Heart right ventricle (tissue), 16 donors: ENCODE data around the gene SLC10A3. TPM values are rescaled to one million over a fixed set of nuclear protein-coding genes. Genes with fewer than 3 reads are reported as not detected.

ENCODE experiments used
- ATAC-seq, 8 donors: fragments of 200-7000 bp; cut with Tn5 transposase; one replicate each; pipeline ENCODE4 v1.9.1; 2020; ENCODE audit warnings: mild to moderate bottlenecking in 8 of 8, moderate library complexity in 8 of 8, moderate number of reproducible peaks in 1 of 8
- DNase-seq, 2 donors: peaks; one replicate each; pipeline ENCODE4 v3.0.0-alpha.2; 2020
- H3K27ac ChIP-seq, 10 donors: fragments of 200-600 bp; sonication (generic) in 2 of 10; one replicate each; pipeline versions ENCODE4 v1.5.0 to v1.8.0; 2020 to 2022; ENCODE audit warnings: mild to moderate bottlenecking in 3 of 10
- H3K27me3 ChIP-seq, 7 donors: fragments of 200-600 bp; one replicate each; pipeline ENCODE4 v1.8.0; 2021 to 2022; ENCODE audit warnings: mild to moderate bottlenecking in 2 of 7
- H3K36me3 ChIP-seq, 9 donors: fragments of 200-600 bp; sonication (generic) in 1 of 9; one replicate each; pipeline versions ENCODE4 v1.5.0 to v1.8.0; 2020 to 2022; ENCODE audit warnings: mild to moderate bottlenecking in 2 of 9
- H3K4me1 ChIP-seq, 9 donors: fragments of 200-600 bp; sonication (generic) in 1 of 9; one replicate each; pipeline versions ENCODE4 v1.5.0 to v1.8.0; 2020 to 2022; ENCODE audit warnings: mild to moderate bottlenecking in 4 of 9
- H3K4me3 ChIP-seq, 10 donors: fragments of 200-600 bp; sonication (generic) in 2 of 10; one replicate each; pipeline versions ENCODE4 v1.5.0 to v1.8.0; 2020 to 2022; ENCODE audit warnings: mild to moderate bottlenecking in 7 of 10, moderate library complexity in 2 of 10
- H3K9me3 ChIP-seq, 11 donors: fragments of 200-600 bp in 10 of 11; sonication (generic) in 2 of 11; one replicate each; pipeline versions ENCODE4 v1.5.0 to v1.8.0; 2013 to 2022; ENCODE audit warnings: mild to moderate bottlenecking in 2 of 11, control low read depth in 1 of 11, moderate library complexity in 1 of 11
- WGBS, 2 donors: extraction: QIAGEN DNeasy Blood & Tissue Kit; methylation state at CpG; one replicate each; pipeline ENCODE4 v1.1.7; 2013; ENCODE audit warnings: inconsistent platforms in 1 of 2; 5-methylcytosine and 5-hydroxymethylcytosine counted together
- intact Hi-C, 10 donors: fragments of 100-400 bp; cut with DNase I; formaldehyde crosslinking; loops; one replicate each; pipeline versions ENCODE4 v1.11.1 to v1.14.2; 2022
- polyA plus RNA-seq, 2 donors: library from polyadenylated mRNA; stranded (reverse); fragments of 200-250 nt; gene quantifications; one replicate each; pipeline ENCODE4 v1.2.3, GENCODE V29; 2013
- total RNA-seq, 10 donors: library from RNA; stranded (reverse); fragmentation: NEBNext Ultra II Directional in 3 of 10; extraction: Animal tissue kit (Norgen Biotek cat#: 25700) in 3 of 10; gene quantifications; one replicate each; pipeline versions ENCODE4 v1.2.1 to v1.2.4, GENCODE V29; 2021 to 2023
- TF ChIP-seq, protein P1 (sequence below), 9 donors: fragments of 200-600 bp; sonication (generic) in 2 of 9; IDR thresholded peaks; one replicate each; pipeline versions ENCODE4 v1.5.0 to v1.8.0; 2021 to 2022; ENCODE audit warnings: antibody characterized with exemption in 9 of 9, mild to moderate bottlenecking in 5 of 9, moderate library complexity in 1 of 9
- donor health status: Arrhythmogenic right ventricular cardiomyopathy.
- donor health status: ischemic (EF 13 %, LVEDD 7.1; RV severe dilation, severe dysfunction).
- donor health status: healthy with polysubstance abuse.
- donor health status: DM: no; HTN: yes; CAD: no.
- donor health status: DM: no; HTN: no; CAD: no.
- donor health status: ischemic (EF 25% LVEDD 6.9; RV normal size, moderate dysfunction).
- donor health status: ischemic (EF 25% LVEDD 5.7; RV mildly dilated, moderate dysfunction).
- donor health status: healthy.
- donor health status: DM: yes; HTN: yes; CAD: no.
- donor health status: Ischemic cardiomyopathy.
- donor health status: ischemic (EF 35%, LVEDD 5.7; RV mildly dilated, moderate dysfunction).
- donor health status: nonischemic (EF 11% LVEDD 7.7; RV severe dilation, severe dysfunction).
- donor health status: DM: yes; HTN: yes; CAD: no.
- donor health status: PGD.
- donor health status: ischemic (EF 29% LVEDD 5.4; RV normal size, mild dysfunction).
- donor health status: nonischemic (EF 23%, LVEDD 6.1; RV moderate dilation, normal function).

Gene SLC10A3
- total and polyA plus RNA-seq, 12 donors = 8.7 to 38.1 (median 12.1) TPM

DNA sequence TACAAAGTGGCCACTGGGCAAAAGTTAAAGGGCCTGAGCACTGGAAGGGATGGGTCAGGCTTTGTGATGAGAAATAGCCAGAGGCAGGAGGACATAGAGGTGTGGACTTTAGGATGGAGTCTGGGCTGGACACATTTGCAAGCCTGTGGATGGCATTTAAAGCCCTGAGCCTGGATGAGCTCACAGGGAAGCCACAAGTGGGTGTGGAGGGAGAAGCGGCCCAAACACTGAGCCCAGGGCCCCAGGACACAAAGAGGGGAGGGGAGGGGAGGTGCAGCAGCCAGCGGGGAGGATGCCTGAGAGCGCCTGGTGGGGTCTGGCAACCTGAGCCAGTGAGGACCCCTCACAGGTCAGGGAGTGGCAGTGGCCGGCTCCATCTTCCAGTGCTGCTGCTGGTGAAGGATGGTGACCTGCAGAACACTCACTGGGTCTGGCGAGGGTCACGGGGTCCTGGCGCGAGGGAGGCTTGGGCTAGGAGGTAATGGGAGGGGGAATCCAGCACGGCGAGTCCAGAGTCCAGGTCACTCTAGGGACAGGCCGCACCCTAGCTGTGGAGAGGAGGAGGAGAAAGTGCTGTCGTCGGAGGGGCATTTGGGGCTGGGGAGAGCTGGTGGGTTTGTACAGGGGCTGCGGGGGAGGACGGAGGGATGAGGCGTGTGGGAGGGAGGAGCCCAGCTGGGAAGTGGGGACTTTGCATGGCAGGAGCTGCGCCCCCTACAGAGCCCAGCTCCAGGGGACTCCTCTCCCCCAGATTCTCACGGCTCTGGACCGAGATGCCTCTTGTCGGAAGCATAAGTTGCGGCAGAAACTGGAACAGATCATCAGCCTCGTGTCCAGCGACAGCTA lies 18.4 kb downstream of the SLC10A3 start:
- ATAC-seq (no peak), DNase-seq (no peak)
- peaks cover 0 to 52% (median 0%) of the 10 kb centered on the region in 9 donors for H3K36me3 ChIP-seq
- no peaks in the 10 kb centered on the region for H3K4me1 ChIP-seq
- H3K27me3 ChIP-seq = peaks cover 0 to 7% (median 0%) of the 10 kb centered on the region in 7 donors
- no peak overlapping the region for H3K4me3 ChIP-seq
- no peaks in the 10 kb centered on the region for H3K9me3 ChIP-seq
- 85 to 91% methylated on average over 18 to 23 of the region's 23 CpGs for WGBS, 2 donors
- intact Hi-C loops = no loop called here
- TF ChIP-seq, protein P1, sequence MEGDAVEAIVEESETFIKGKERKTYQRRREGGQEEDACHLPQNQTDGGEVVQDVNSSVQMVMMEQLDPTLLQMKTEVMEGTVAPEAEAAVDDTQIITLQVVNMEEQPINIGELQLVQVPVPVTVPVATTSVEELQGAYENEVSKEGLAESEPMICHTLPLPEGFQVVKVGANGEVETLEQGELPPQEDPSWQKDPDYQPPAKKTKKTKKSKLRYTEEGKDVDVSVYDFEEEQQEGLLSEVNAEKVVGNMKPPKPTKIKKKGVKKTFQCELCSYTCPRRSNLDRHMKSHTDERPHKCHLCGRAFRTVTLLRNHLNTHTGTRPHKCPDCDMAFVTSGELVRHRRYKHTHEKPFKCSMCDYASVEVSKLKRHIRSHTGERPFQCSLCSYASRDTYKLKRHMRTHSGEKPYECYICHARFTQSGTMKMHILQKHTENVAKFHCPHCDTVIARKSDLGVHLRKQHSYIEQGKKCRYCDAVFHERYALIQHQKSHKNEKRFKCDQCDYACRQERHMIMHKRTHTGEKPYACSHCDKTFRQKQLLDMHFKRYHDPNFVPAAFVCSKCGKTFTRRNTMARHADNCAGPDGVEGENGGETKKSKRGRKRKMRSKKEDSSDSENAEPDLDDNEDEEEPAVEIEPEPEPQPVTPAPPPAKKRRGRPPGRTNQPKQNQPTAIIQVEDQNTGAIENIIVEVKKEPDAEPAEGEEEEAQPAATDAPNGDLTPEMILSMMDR (IDR thresholded peaks at IDR 0.05) = no peak
- H3K27ac ChIP-seq = no peak overlapping the region

DNA sequence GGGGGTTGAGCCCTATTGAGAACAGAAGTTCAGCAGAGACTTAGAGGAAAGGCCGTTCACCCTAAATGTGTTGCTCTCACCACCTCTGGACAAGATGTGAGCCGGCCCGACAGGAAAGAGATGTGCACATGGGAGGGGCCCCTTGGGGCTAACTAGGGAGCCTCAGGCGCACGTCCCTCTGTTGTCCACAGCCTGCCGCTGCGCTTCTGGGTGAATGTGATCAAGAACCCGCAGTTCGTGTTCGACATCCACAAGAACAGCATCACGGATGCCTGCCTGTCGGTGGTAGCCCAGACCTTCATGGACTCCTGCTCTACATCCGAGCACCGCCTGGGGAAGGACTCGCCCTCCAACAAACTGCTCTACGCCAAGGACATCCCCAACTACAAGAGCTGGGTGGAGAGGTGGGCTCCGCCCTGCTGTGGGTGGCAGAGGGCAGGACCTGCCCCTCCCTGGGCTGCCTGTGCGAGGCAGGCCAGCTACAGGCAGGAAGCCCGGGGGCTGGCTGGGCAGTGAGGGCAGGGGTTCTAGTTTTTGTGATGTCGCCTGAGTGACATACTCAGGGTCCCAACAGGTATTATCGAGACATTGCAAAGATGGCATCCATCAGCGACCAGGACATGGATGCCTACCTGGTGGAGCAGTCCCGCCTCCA lies 19.4 kb downstream of the SLC10A3 start:
- intact Hi-C loops = no loop called here
- TF ChIP-seq, protein P1 (IDR thresholded peaks at IDR 0.05) = no peak

DNA sequence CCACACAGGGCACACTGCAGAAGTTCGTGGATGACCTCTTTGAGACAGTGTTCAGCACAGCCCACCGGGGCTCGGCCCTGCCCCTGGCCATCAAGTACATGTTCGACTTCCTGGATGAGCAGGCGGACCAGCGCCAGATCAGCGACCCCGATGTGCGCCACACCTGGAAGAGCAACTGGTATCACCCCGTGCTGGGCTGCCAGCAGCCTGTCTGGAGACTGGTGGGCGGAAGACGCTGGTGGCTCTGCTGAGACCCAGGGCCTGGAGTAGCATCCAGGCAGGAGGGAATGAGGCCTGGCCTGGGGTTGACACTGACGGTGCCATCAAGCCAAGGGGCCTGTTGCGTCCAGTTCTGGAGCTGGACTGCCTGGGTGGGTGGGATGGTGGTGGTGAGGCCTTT lies 20.0 kb downstream of the SLC10A3 start:
- Histone ChIP-seq H3K27ac (no peak overlapping the region), H3K9me3 (no peaks in the 10 kb centered on the region), H3K4me1 (no peaks in the 10 kb centered on the region), H3K27me3 (peaks cover 0 to under 1% (median 0%) of the 10 kb centered on the region in 7 donors), H3K36me3 (peaks cover 0 to 68% (median 0%) of the 10 kb centered on the region in 9 donors), H3K4me3 (no peak overlapping the region)
- intact Hi-C loops = no loop called here
- TF ChIP-seq, protein P1 (IDR thresholded peaks at IDR 0.05) = no peak
- DNase-seq = no peak
- WGBS, 2 donors = 92 to 93% methylated on average over 14 of the region's 14 CpGs
- ATAC-seq = no peak

More for the DNA sequence above, 19.4 kb downstream of the SLC10A3 start:
- Histone ChIP-seq H3K9me3 (no peaks in the 10 kb centered on the region), H3K27me3 (peaks cover 0 to 7% (median 0%) of the 10 kb centered on the region in 7 donors), H3K4me3 (no peak overlapping the region), H3K4me1 (no peaks in the 10 kb centered on the region), H3K27ac (no peak overlapping the region), H3K36me3 (peaks cover 0 to 62% (median 0%) of the 10 kb centered on the region in 9 donors)
- ATAC-seq = no peak
- 86 to 93% methylated on average over 20 to 23 of the region's 23 CpGs for WGBS, 2 donors
- no peak for DNase-seq

DNA sequence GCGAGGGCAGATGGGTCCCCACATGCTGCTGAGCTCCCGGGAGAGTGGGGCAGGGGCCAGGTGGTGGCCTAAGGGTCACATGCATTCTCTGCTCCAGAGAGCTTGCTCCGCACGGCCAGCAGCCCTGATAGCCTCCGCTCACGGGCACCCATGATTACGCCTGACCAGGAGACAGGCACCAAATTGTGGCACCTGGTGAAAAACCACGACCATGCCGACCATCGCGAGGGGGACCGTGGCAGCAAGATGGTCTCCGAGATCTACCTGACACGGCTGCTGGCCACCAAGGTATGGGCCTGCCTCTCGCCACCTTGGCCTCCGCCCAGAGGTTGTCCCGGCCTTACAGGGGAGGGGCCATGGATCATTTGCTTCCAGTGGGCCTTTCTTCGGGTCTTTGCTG lies 20.5 kb downstream of the SLC10A3 start:
- Histone ChIP-seq H3K4me3 (no peak overlapping the region), H3K9me3 (no peaks in the 10 kb centered on the region), H3K27me3 (no peaks in the 10 kb centered on the region), H3K36me3 (peaks cover 0 to 74% (median 0%) of the 10 kb centered on the region in 9 donors), H3K4me1 (no peaks in the 10 kb centered on the region), H3K27ac (no peak overlapping the region)
- TF ChIP-seq, protein P1 (IDR thresholded peaks at IDR 0.05) = no peak
- ATAC-seq (no peak), DNase-seq (no peak)
- intact Hi-C loops = no loop called here
- WGBS, 2 donors = 93% methylated on average over 18 of the region's 18 CpGs
